B cell (primary cell): Measurements from ENCODE around the gene DNMBP. TPM values are rescaled to one million over a fixed set of nuclear protein-coding genes. Genes with fewer than 3 reads are reported as not detected.

Experiments
- ATAC-seq: fragments of 200-7000 bp; cut with Tn5 transposase; one replicate; pipeline ENCODE4 v1.10.0; 2021; ENCODE audit warnings: low read depth, mild to moderate bottlenecking, moderate number of reproducible peaks, moderate library complexity
- CTCF ChIA-PET: fragments of 350-600 bp; sonication (Branson Sonifier 250); formaldehyde crosslinking; loops from one replicate; lab custom pipeline; 2021; ENCODE audit warnings: antibody characterized with exemption, inconsistent platforms; lab: Charles Lee
- POLR2A ChIA-PET: fragments of 350-600 bp; sonication (Branson Sonifier 250); formaldehyde crosslinking; loops from one replicate; lab custom pipeline; 2021; ENCODE audit warnings: antibody characterized with exemption; lab: Charles Lee
- DNase-seq: peaks from one replicate; pipeline ENCODE4 v3.0.0; 2013
- H2AFZ ChIP-seq: 2 replicates; pipeline ENCODE4 v1.6.1; 2012; ENCODE audit warnings: mild to moderate bottlenecking, low read depth, low read length; ENCODE audit not compliant: insufficient read depth, poor library complexity, severe bottlenecking
- H3K27ac ChIP-seq, 2 donors: 1 replicate in 1 of 2; 2 replicates in 1 of 2; pipeline ENCODE4 v1.5.1; 2012 to 2013; ENCODE audit warnings: low read length in 2 of 2, mild to moderate bottlenecking in 2 of 2, moderate library complexity in 1 of 2
- H3K27me3 ChIP-seq, 4 experiments: fragments of 200-600 bp in 1 of 4; sonication (generic) in 1 of 4; replicated peaks in 1 of 4; 1 replicate in 2 of 4; 2 replicates in 2 of 4; pipeline versions ENCODE4 v1.6.1 to v1.7.0; 2013 to 2016; ENCODE audit warnings: low read length in 3 of 4, mild to moderate bottlenecking in 2 of 4, mixed read lengths in 1 of 4, moderate library complexity in 1 of 4; ENCODE audit not compliant: insufficient read depth in 4 of 4, control insufficient read depth in 3 of 4; ENCODE audit errors: control extremely low read depth in 1 of 4
- H3K36me3 ChIP-seq, 2 experiments: replicated peaks in 1 of 2; 1 replicate in 1 of 2; 2 replicates in 1 of 2; pipeline versions ENCODE4 v1.6.1 to v1.7.1; 2013; ENCODE audit warnings: low read length in 1 of 2; ENCODE audit not compliant: insufficient read depth in 2 of 2, control insufficient read depth in 1 of 2; ENCODE audit errors: control extremely low read depth in 1 of 2, extremely low read depth in 1 of 2
- H3K4me1 ChIP-seq, 2 donors: fragments of 200-600 bp in 1 of 2; sonication (generic) in 1 of 2; 1 replicate in 1 of 2; 2 replicates in 1 of 2; pipeline versions ENCODE4 v1.5.1 to v1.6.1; 2013 to 2017; ENCODE audit warnings: low read length in 2 of 2; ENCODE audit not compliant: control insufficient read depth in 2 of 2, insufficient read depth in 2 of 2
- H3K4me2 ChIP-seq: replicated peaks from 2 replicates; pipeline ENCODE3; 2012; ENCODE audit warnings: mild to moderate bottlenecking, low read depth, low read length; ENCODE audit not compliant: poor library complexity, severe bottlenecking
- H3K4me3 ChIP-seq, 5 experiments: fragments of 200-600 bp in 1 of 5; sonication (generic) in 1 of 5; 1 replicate in 3 of 5; 2 replicates in 2 of 5; pipeline versions ENCODE4 v1.5.1 to v1.7.0; 2011 to 2016; ENCODE audit warnings: low read length in 4 of 5, mild to moderate bottlenecking in 4 of 5, low read depth in 2 of 5, control low read depth in 1 of 5, moderate library complexity in 1 of 5; ENCODE audit not compliant: insufficient read depth in 1 of 5; ENCODE audit errors: control extremely low read depth in 1 of 5, extremely low read depth in 1 of 5
- H3K79me2 ChIP-seq: fragments of 200-600 bp; sonication (generic); one replicate; pipeline ENCODE4 v1.6.0; 2016; ENCODE audit warnings: low read length; ENCODE audit not compliant: control insufficient read depth, insufficient read depth
- H3K9ac ChIP-seq: fragments of 200-600 bp; sonication (generic); 2 replicates; pipeline ENCODE4 v1.6.1; 2017; ENCODE audit warnings: mild to moderate bottlenecking, low read length, moderate library complexity
- H3K9me3 ChIP-seq, 3 donors: one replicate each; pipeline versions ENCODE4 v1.6.1 to v1.7.1; 2013; ENCODE audit warnings: low read length in 2 of 3; ENCODE audit not compliant: control insufficient read depth in 2 of 3, insufficient read depth in 1 of 3; ENCODE audit errors: control extremely low read depth in 1 of 3
- H4K20me1 ChIP-seq: 2 replicates; pipeline ENCODE4 v1.6.0; 2012; ENCODE audit warnings: mild to moderate bottlenecking, low read length; ENCODE audit not compliant: insufficient read depth, control insufficient read depth, poor library complexity, severe bottlenecking
- H3K27ac Mint-ChIP-seq: one replicate; pipeline ENCODE4 v1.8.0; 2021; ENCODE audit warnings: mixed read lengths
- H3K27me3 Mint-ChIP-seq: one replicate; pipeline ENCODE4 v1.8.0; 2021; ENCODE audit warnings: mixed read lengths
- H3K4me1 Mint-ChIP-seq: one replicate; pipeline ENCODE4 v1.8.0; 2021; ENCODE audit warnings: mixed read lengths
- H3K4me3 Mint-ChIP-seq: one replicate; pipeline ENCODE4 v1.8.0; 2021; ENCODE audit warnings: mixed read lengths
- H3K9me3 Mint-ChIP-seq: one replicate; pipeline ENCODE4 v1.8.0; 2022; ENCODE audit warnings: mixed read lengths; ENCODE audit not compliant: insufficient read depth
- CTCF ChIP-seq: fragments of 200-600 bp; IDR thresholded peaks from one replicate; pipeline ENCODE4 v1.8.0; 2022; ENCODE audit warnings: antibody characterized with exemption, mild to moderate bottlenecking
- EZH2 ChIP-seq: IDR thresholded peaks from 2 replicates; pipeline ENCODE4 v1.6.1; 2012; ENCODE audit warnings: borderline replicate concordance, low read depth, mild to moderate bottlenecking, moderate library complexity, low read length; ENCODE audit not compliant: insufficient read depth, poor library complexity, severe bottlenecking
- WGBS: methylation state at CpG from one replicate; pipeline ENCODE4 v1.1.5; 2013; ENCODE audit warnings: missing lambda C conversion rate; ENCODE audit not compliant: insufficient coverage; 5-methylcytosine and 5-hydroxymethylcytosine counted together
- intact Hi-C: fragments of 100-400 bp; cut with micrococcal nuclease; formaldehyde crosslinking; loops from one replicate; pipeline ENCODE4 v1.10.0; 2022
- polyA plus RNA-seq: library from polyadenylated mRNA; depleted of rRNA; stranded (reverse); fragments of >200 nt; gene quantifications from 2 replicates; pipeline ENCODE4 v1.2.3, GENCODE V29; 2012
- total RNA-seq, 2 donors: library from RNA; stranded (reverse); fragments of 120-200 nt in 1 of 2; gene quantifications; 1 replicate in 1 of 2; 2 replicates in 1 of 2; pipeline versions ENCODE4 v1.2.3 to v1.2.4, GENCODE V29; 2013 to 2022

Gene DNMBP
- total and polyA plus RNA-seq, 2 donors (not counting 1 experiment from before 2014, with no cell fraction given) = 12.8 to 22.6 TPM

- H3K4me1 Mint-ChIP-seq = peaks cover 70% of the 10 kb centered on the region
- no peak for TF ChIP-seq CTCF
- no peaks in the 10 kb centered on the region for H3K27me3 Mint-ChIP-seq
- 100% methylated on average over 4 of the region's 5 CpGs for WGBS
- H4K20me1 ChIP-seq = no peaks in the 10 kb centered on the region
- peak overlapping the region; percentile 17 for H3K4me2 ChIP-seq
- no peaks in the 10 kb centered on the region for H3K27me3 ChIP-seq
- no peaks in the 10 kb centered on the region for H3K36me3 ChIP-seq
- no peaks in the 10 kb centered on the region for H3K9me3 Mint-ChIP-seq
- intact Hi-C loops = loop anchor here (2.0 kb wide), 1 partner anchor 14 kb away; no protein-coding TSS in a partner anchor
- ChIA-PET POLR2A (no interaction called here), CTCF (interaction anchor here (0.9 to 3.4 kb wide), 2 partner anchors 30 to 69 kb away, joined by 4 to 15 read pairs; partner anchors contain the start of gene DNMBP)
- H3K27ac Mint-ChIP-seq = peak overlapping the region; percentile 53
- no peak overlapping the region for H3K27ac ChIP-seq
- no peak overlapping the region for H3K4me3 ChIP-seq
- ATAC-seq = no peak
- H3K4me3 Mint-ChIP-seq = peak overlapping the region; percentile 17
- H3K79me2 ChIP-seq = peaks cover 76% of the 10 kb centered on the region
- H2AFZ ChIP-seq = no peak overlapping the region
- no peaks in the 10 kb centered on the region for H3K9me3 ChIP-seq
- H3K9ac ChIP-seq = no peak overlapping the region
- no peak for DNase-seq
- H3K4me1 ChIP-seq = peaks cover 68 to 77% of the 10 kb centered on the region in 2 donors
Measured at GRCh38 chr10:99979066-99979685, 30.6 kb downstream of the DNMBP start.

GRCh38 chr10:99977916-99978315 is 31.8 kb downstream of the DNMBP start:
- Mint-ChIP-seq H3K4me3 (no peak overlapping the region), H3K9me3 (no peaks in the 10 kb centered on the region), H3K4me1 (peaks cover 69% of the 10 kb centered on the region), H3K27ac (no peak overlapping the region), H3K27me3 (no peaks in the 10 kb centered on the region)
- no peak for ATAC-seq
- ChIA-PET POLR2A (no interaction called here), CTCF (interaction anchor here (0.9 to 4.8 kb wide), 3 partner anchors 31 to 132 kb away, joined by 6 to 29 read pairs (median 16); partner anchors contain the start of gene DNMBP)
- Histone ChIP-seq H3K4me2 (no peak overlapping the region), H4K20me1 (no peaks in the 10 kb centered on the region), H3K27ac (no peak overlapping the region), H3K9me3 (no peaks in the 10 kb centered on the region), H3K9ac (no peak overlapping the region), H3K4me3 (no peak overlapping the region), H3K4me1 (peaks cover 66 to 73% of the 10 kb centered on the region in 2 donors), H3K27me3 (no peaks in the 10 kb centered on the region), H2AFZ (no peak overlapping the region), H3K36me3 (no peaks in the 10 kb centered on the region), H3K79me2 (peaks cover 88% of the 10 kb centered on the region)
- no peak for DNase-seq
- WGBS = 96% methylated on average over 5 of the region's 5 CpGs
- no peak for TF ChIP-seq EZH2
- no peak for TF ChIP-seq CTCF
- intact Hi-C loops = loop anchor here (2.0 kb wide), 1 partner anchor 15 kb away; no protein-coding TSS in a partner anchor
